ENCODE results near the gene CAMTA1.

CAMTA1 gene

DNA sequence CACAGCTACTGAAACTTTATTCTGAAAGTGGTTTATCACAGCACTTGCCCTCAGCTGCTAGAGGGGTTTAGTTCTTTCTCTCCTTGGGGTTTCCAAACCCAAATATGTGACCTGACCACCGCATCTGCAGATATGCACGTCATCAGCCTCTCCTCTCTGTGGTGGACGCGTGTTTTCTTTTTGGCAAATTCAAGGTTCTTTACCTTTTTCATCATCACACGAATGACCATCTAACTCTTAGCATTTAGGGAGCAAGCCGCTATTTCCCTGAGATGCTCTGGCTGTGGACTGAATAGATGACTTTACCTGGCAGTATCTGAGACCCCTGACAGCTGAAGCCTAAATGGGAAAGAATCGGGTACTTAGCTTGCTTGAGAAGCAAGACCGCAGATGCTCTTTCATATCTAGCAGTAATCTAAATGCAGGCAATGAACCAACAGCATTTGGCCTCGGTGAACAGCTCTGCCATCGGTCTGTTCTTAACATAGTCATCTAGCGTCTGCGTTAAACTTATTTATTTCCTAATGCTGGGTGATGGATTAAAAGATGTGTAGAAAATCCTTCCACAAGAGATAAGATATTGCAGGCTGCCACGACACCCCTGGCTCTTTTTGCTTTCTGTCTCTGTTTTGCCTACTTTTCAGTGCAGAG, 463.4 kb downstream of the CAMTA1 start:
- no peak overlapping the region for H3K27ac ChIP-seq
- ChIA-PET CTCF (no interaction called here), POLR2A (ENCODE audit: low non-redundant PET) (no interaction called here)
- no peak for DNase-seq (ENCODE audit: low spot score)
- TF ChIP-seq, protein P1, sequence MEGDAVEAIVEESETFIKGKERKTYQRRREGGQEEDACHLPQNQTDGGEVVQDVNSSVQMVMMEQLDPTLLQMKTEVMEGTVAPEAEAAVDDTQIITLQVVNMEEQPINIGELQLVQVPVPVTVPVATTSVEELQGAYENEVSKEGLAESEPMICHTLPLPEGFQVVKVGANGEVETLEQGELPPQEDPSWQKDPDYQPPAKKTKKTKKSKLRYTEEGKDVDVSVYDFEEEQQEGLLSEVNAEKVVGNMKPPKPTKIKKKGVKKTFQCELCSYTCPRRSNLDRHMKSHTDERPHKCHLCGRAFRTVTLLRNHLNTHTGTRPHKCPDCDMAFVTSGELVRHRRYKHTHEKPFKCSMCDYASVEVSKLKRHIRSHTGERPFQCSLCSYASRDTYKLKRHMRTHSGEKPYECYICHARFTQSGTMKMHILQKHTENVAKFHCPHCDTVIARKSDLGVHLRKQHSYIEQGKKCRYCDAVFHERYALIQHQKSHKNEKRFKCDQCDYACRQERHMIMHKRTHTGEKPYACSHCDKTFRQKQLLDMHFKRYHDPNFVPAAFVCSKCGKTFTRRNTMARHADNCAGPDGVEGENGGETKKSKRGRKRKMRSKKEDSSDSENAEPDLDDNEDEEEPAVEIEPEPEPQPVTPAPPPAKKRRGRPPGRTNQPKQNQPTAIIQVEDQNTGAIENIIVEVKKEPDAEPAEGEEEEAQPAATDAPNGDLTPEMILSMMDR (conservative IDR thresholded peaks at IDR 0.05; ENCODE audit: low read depth): no peak

DNA sequence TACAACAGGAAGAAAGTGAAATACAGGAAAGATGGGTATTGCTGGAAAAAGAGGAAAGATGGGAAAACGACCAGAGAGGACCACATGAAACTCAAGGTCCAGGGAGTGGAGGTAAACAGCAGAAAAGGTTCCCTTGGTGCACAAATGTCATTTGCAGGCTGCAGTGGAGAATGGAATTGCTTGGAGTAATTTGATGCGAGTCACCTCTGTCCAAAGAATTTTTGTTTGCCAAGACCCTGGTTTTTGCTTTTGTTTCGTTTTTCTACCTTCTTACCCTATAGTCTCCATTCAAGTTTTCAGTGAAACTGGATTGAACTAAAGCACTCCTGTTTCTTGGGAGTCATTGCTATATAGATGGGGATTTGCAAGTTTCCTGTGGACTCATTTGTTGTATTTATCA, 464.3 kb downstream of the CAMTA1 start:
- H3K27ac ChIP-seq: no peak overlapping the region
- TF ChIP-seq, protein P1 (conservative IDR thresholded peaks at IDR 0.05; ENCODE audit: low read depth): no peak
- DNase-seq (ENCODE audit: low spot score): no peak
- ChIA-PET POLR2A (ENCODE audit: low non-redundant PET) (no interaction called here), CTCF (no interaction called here)

DNA sequence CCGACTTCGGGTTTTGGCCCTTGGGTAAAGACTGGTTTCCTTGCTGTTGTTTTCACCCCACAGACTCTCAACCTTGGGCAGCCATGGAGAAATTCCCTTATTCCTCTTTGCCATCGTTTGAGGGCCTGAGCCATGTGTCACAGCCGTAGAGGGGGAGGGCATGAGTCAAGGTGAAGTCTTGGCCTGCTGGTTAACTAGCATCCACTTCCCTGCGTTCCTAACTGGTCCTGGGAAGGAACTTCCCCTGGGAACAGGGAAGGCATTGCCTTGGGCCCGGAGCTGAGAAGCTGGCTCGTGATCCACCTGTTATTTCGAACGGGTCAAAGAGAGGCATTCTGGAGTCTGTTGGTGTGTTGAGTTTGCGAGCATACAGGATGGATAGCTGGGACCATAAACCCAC, 464.9 kb downstream of the CAMTA1 start:
- DNase-seq (ENCODE audit: low spot score): no peak
- TF ChIP-seq, protein P1 (conservative IDR thresholded peaks at IDR 0.05; ENCODE audit: low read depth): no peak
- ChIA-PET POLR2A (ENCODE audit: low non-redundant PET) (no interaction called here), CTCF (interaction anchor here (0.6 kb wide), 1 partner anchor 613 kb away, joined by 3 read pairs; no protein-coding TSS in a partner anchor)
- no peak overlapping the region for H3K27ac ChIP-seq

DNA sequence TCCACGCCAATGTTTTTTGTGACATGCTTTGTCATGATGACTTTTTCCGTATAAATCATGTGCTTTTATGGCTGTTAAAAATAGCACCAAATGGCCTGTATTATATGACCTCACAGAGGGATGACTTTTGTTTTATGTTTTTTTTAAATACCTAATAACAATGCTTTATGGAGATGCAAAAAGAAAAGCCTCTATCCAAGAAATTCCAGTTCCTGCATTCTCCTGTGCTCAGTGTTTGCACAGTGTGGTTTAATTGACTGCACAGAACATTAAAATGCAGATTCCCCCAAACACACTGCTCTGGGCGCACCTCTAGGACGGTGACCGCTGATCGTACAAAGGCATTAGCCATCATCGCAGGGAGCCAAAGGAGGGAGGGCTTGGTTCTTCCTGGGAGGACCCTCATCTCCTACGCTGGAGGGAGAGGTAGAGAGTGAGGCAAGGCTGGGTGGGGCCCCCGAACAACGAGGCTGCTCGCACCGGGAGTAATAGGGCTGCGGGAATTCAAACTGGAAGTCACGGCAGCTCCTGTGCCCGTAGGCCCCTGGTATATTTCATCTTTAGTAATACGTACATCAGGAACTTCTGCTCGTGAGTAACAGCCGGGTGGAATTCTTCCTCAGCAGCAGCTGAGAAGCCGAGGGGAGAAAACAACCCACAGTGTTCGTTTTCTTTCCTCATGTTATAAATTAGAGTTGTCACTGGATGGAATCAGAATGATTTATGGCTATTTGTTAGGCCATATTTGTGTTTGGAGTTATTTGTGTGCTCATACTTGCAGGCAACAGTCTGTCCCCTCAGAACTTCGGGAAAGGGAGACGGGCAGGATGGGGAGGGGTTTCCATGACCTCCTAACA, 465.6 kb downstream of the CAMTA1 start:
- no peak overlapping the region for H3K27ac ChIP-seq
- ChIA-PET POLR2A (ENCODE audit: low non-redundant PET) (no interaction called here), CTCF (no interaction called here)
- DNase-seq (ENCODE audit: low spot score): no peak
- TF ChIP-seq, protein P1 (conservative IDR thresholded peaks at IDR 0.05; ENCODE audit: low read depth): no peak

DNA sequence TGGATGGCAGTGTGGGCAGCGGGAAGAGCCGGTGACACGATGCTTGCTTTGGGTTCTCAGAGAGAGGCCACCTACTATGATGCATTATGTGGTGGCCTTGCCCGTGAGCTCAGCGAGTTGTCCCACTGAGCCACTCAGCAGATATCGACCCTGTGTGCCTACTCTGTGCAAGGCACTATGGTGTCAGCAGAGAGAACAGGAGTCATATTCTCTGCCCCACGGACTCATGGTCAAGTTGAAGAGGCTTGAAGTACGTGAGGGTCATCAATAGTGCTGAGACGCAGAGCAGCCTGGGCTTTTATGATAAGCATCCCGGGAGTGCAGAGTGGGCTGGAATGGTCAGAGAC, 466.2 kb downstream of the CAMTA1 start:
- POLR2A ChIA-PET (ENCODE audit: low non-redundant PET): no interaction called here
- no peak overlapping the region for H3K27ac ChIP-seq
- CTCF ChIA-PET: no interaction called here
- DNase-seq (ENCODE audit: low spot score): no peak
- TF ChIP-seq, protein P1 (conservative IDR thresholded peaks at IDR 0.05; ENCODE audit: low read depth): no peak

DNA sequence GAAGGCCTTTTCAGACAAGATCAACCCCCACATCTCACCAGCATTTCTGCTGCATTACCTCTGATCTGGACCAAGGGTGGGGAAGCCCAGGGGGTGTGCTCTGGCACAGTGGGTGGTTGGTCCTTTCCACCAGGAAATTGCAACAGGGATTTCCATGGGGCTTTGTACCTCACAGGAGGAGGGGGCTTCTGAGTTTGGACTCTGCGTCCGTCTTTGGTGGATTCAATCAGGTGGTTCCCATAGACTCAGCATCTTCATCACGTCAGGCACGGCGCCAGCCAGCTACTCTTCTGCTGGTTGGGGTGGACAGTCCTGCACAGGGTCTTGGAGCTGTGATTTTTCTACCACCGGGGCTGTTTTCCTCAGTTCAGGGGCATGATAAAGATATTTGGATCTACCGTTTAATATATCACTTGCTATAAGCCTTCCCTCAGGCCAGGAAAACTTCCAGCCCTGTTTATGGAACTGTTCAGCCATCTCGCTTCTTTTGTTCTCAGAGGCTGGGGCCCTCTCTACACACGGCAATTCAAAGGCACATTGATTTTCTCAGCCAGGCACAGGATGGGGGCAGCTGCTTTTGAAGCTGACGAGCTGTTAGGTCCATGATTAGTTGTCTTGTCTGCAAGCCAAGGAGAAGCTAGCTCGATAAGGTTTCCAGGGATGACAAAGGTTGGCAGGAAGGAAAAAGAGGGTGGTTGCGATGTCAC, 467.3 kb downstream of the CAMTA1 start:
- no peak for DNase-seq (ENCODE audit: low spot score)
- H3K27ac ChIP-seq: no peak overlapping the region
- CTCF ChIA-PET: no interaction called here
- POLR2A ChIA-PET (ENCODE audit: low non-redundant PET): no interaction called here
- TF ChIP-seq, protein P1 (conservative IDR thresholded peaks at IDR 0.05; ENCODE audit: low read depth): no peak
